GM12878 (cell line): Measurements from ENCODE around the gene ARHGAP26. TPM values are rescaled to one million over a fixed set of nuclear protein-coding genes. Genes with fewer than 3 reads are reported as not detected.

Experiments used
- ATAC-seq: fragments of 200-7000 bp; cut with Tn5 transposase; 3 replicates; pipeline ENCODE4 v1.9.1; 2020; ENCODE audit warnings: mild to moderate bottlenecking, moderate library complexity
- BruUV-seq: library from RNA; stranded (reverse); fragments of 400-500 nt; replicated peaks from 2 replicates; lab custom pipeline; 2021; lab: Mats Ljungman, UMichigan
- CTCF ChIA-PET: fragments of 300-600 bp; sonication (Branson Sonifier 250); formaldehyde crosslinking; extraction: SDS; loops from one replicate; lab custom pipeline; 2021; ENCODE audit warnings: inconsistent platforms; lab: Yijun Ruan, JAX
- POLR2A ChIA-PET: fragments of 350-600 bp; formaldehyde crosslinking; extraction: SDS; loops from one replicate; lab custom pipeline; 2021; ENCODE audit warnings: inconsistent platforms; lab: Charles Lee
- RAD21 ChIA-PET: fragments of 300-600 bp; sonication (Branson Sonifier 250); formaldehyde crosslinking; loops from one replicate; lab custom pipeline; 2023; ENCODE audit warnings: antibody characterized with exemption; ENCODE audit not compliant: unreplicated experiment; lab: Charles Lee
- SMC1A ChIA-PET: fragments of 300-600 bp; sonication (Branson Sonifier 250); formaldehyde crosslinking; loops from one replicate; lab custom pipeline; 2023; ENCODE audit not compliant: unreplicated experiment, uncharacterized antibody; lab: Charles Lee
- DNase-seq: peaks from one replicate; pipeline ENCODE4 v3.0.0-alpha.2; 2011; ENCODE audit warnings: low read depth, low spot score
- FAIRE-seq: peaks from 3 replicates; lab custom pipeline; 2011; peaks lifted over from hg19 to GRCh38; lab: Jason Lieb, UNC
- H2AFZ ChIP-seq: 2 replicates; pipeline ENCODE4 v1.6.0; 2011; ENCODE audit warnings: low read depth, low read length, control low read depth; ENCODE audit not compliant: control insufficient read depth
- H3K27ac ChIP-seq: 2 replicates; pipeline ENCODE4 v1.5.1; 2011; ENCODE audit warnings: control low read depth; ENCODE audit not compliant: control insufficient read depth, insufficient read depth
- H3K27me3 ChIP-seq, 2 experiments: replicated peaks in 1 of 2; 2 replicates each; pipeline versions ENCODE4 v1.6.0 to v1.6.1; 2011; ENCODE audit warnings: low read length in 1 of 2; ENCODE audit not compliant: control insufficient read depth in 2 of 2, insufficient read depth in 2 of 2
- H3K36me3 ChIP-seq, 2 experiments: 2 replicates each; pipeline ENCODE4 v1.5.1; 2011; ENCODE audit warnings: low read length in 1 of 2; ENCODE audit not compliant: control insufficient read depth in 2 of 2, insufficient read depth in 2 of 2
- H3K4me1 ChIP-seq: 2 replicates; pipeline ENCODE4 v1.6.1; 2011; ENCODE audit warnings: mild to moderate bottlenecking, low read length, moderate library complexity, mixed read lengths; ENCODE audit not compliant: control insufficient read depth, insufficient read depth
- H3K4me2 ChIP-seq: 2 replicates; pipeline ENCODE4 v1.6.0; 2011; ENCODE audit warnings: control low read depth; ENCODE audit not compliant: control insufficient read depth, insufficient read depth
- H3K4me3 ChIP-seq: fragments of 200-600 bp; sonication (generic); 2 replicates; pipeline ENCODE4 v1.5.1; 2016
- H3K79me2 ChIP-seq: 2 replicates; pipeline ENCODE4 v1.6.0; 2011; ENCODE audit warnings: low read length; ENCODE audit not compliant: control insufficient read depth, insufficient read depth
- H3K9ac ChIP-seq: 2 replicates; pipeline ENCODE4 v1.8.0; 2011; ENCODE audit warnings: low read length, control low read depth, mixed read lengths; ENCODE audit not compliant: control insufficient read depth, insufficient read depth
- H3K9me3 ChIP-seq: replicated peaks from 3 replicates; pipeline ENCODE4 v1.5.1; 2011; ENCODE audit warnings: mild to moderate bottlenecking, low read length; ENCODE audit not compliant: control insufficient read depth, insufficient read depth
- H4K20me1 ChIP-seq: 2 replicates; pipeline ENCODE4 v1.6.0; 2011; ENCODE audit not compliant: control insufficient read depth, insufficient read depth
- ASH2L ChIP-seq: fragments of 300-600, 200-600 bp; sonication (generic); IDR thresholded peaks from 2 replicates; pipeline ENCODE4 v1.6.1; 2017; ENCODE audit warnings: low read depth, mild to moderate bottlenecking, borderline replicate concordance
- EGR1 ChIP-seq, 2 experiments: IDR thresholded peaks; 1 replicate in 1 of 2; 2 replicates in 1 of 2; pipeline ENCODE4 v1.6.1; 2011 to 2012; ENCODE audit warnings: low read depth in 2 of 2, low read length in 2 of 2, borderline replicate concordance in 1 of 2, mild to moderate bottlenecking in 1 of 2, moderate library complexity in 1 of 2
- JUNB ChIP-seq: IDR thresholded peaks from 2 replicates; pipeline ENCODE4 v1.6.1; 2016; ENCODE audit warnings: antibody characterized with exemption, mild to moderate bottlenecking
- PAX8 ChIP-seq: fragments of 450-650 bp; IDR thresholded peaks from 2 replicates; pipeline ENCODE4 v1.6.1; 2017; ENCODE audit warnings: mild to moderate bottlenecking, moderate library complexity
- RUNX3 ChIP-seq: IDR thresholded peaks from 2 replicates; pipeline ENCODE4 v1.6.1; 2012; ENCODE audit warnings: low read length, inconsistent platforms
- TBL1XR1 ChIP-seq: IDR thresholded peaks from 2 replicates; pipeline ENCODE4 v1.6.1; 2012; ENCODE audit warnings: low read depth, low read length, improper control_type of control experiment
- WRNIP1 ChIP-seq: IDR thresholded peaks from 2 replicates; pipeline ENCODE4 v1.6.1; 2011; ENCODE audit warnings: low read depth, low read length, improper control_type of control experiment, borderline replicate concordance
- WGBS: methylation state at CpG from one replicate; pipeline ENCODE4 v1.1.6; 2016; ENCODE audit warnings: low lambda C conversion rate; ENCODE audit not compliant: insufficient replicate concordance, insufficient coverage; ENCODE audit errors: missing lambda C conversion rate; 5-methylcytosine and 5-hydroxymethylcytosine counted together
- in situ Hi-C: fragments of 300-500 bp; cut with MboI; formaldehyde crosslinking; loops from 9 replicates; pipeline ENCODE4 v1.14.3; 2018; ENCODE audit warnings: mixed read lengths
- intact Hi-C: fragments of 100-400 bp; cut with micrococcal nuclease; formaldehyde crosslinking; loops from one replicate; pipeline ENCODE4 v1.14.2; 2022; ENCODE audit not compliant: unreplicated experiment
- polyA plus RNA-seq, 11 experiments: library from polyadenylated mRNA; depleted of rRNA in 4 of 11; unstranded in 6 of 11; stranded (reverse) in 5 of 11; fragments of >200 nt; fragmentation: Nextera tagmentation in 4 of 11; fragmentation: Illumina TruSeq in 1 of 11; extraction: Ambion mirVana in 4 of 11; extraction: Trizol in 1 of 11; gene quantifications; 1 replicate in 1 of 11; 2 replicates in 10 of 11; pipeline versions ENCODE4 v1.2.1 to v1.2.3, GENCODE V29; 2011 to 2016; ENCODE audit warnings: inconsistent platforms in 2 of 11, missing spikeins in 2 of 11, low read depth in 1 of 11
- total RNA-seq, 4 experiments: library from RNA; depleted of rRNA in 3 of 4; stranded (reverse); fragments of >200 nt in 3 of 4; fragmentation: Illumina TruSeq in 1 of 4; extraction: Trizol in 1 of 4; gene quantifications; 2 replicates each; pipeline versions ENCODE4 v1.2.1 to v1.2.3, GENCODE V29; 2013 to 2021
- TF ChIP-seq, protein P1 (sequence below): fragments of 450-650 bp; formaldehyde crosslinking; IDR thresholded peaks from 2 replicates; pipeline ENCODE4 v1.4.0; 2022; ENCODE audit warnings: mild to moderate bottlenecking, moderate library complexity

Gene ARHGAP26
- total and polyA plus RNA-seq, 10 of the 15 experiments (the other 5 are each of a cell fraction or from before 2014, with no cell fraction given): 9.4 to 41.5 (median 19.3) TPM

DNA sequence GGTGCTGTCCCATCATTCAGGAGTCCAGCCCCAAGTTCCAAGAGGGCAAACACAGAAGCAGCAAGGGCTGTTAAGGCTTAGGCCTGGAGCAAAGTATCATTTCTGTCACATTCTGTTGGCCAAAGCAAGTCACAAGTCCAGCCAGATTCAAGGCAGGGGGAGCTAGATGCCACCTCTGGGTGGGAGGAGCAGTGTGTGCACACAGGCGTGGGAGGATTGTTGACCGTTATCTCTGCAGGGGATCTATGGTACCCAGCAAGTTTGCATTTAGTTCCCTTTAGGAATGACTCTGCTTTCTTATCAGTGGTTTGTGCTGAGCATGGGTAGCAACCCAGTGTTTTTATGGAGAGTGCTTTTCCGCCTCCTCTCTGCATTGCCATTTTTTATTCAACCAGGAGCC, 354.4 kb downstream of the ARHGAP26 start:
- Histone ChIP-seq H3K79me2 (no peaks in the 10 kb centered on the region; the same call in 1 of the 2 replicates), H4K20me1 (no peaks in the 10 kb centered on the region), H3K9ac (no peak overlapping the region), H3K4me1 (peaks cover 8% of the 10 kb centered on the region), H3K27ac (no peak overlapping the region; the same call in 1 of the 2 replicates), H3K9me3 (no peaks in the 10 kb centered on the region; the same call in 2 of the 3 replicates), H3K27me3 (no peaks in the 10 kb centered on the region), H2AFZ (no peak overlapping the region), H3K36me3 (peaks cover 0 to 7% of the 10 kb centered on the region in 2 experiments; a peak in 2 of 4 replicates), H3K4me3 (no peak overlapping the region), H3K4me2 (no peak overlapping the region)
- POLR2A ChIA-PET: interaction anchor here (0.6 to 3.7 kb wide), 2 partner anchors 11 to 69 kb away, joined by 5 to 17 read pairs; no protein-coding TSS in a partner anchor
- ATAC-seq: peak; percentile 68
- TF ChIP-seq RUNX3 (no peak), EGR1 (IDR thresholded peaks at IDR 0.05; ENCODE audit: borderline replicate concordance in 1 of 2, low read depth in 2 of 2, low read length in 2 of 2) (0 out of 3 replicates have a peak, but pooled peaks of 1 of the 2 experiments have one; percentile 20)
- intact Hi-C loops: no loop called here
- SMC1A ChIA-PET: interaction anchor here (0.7 to 17.0 kb wide), 8 partner anchors 7 to 89 kb away, joined by 3 to 271 read pairs (median 10); no protein-coding TSS in a partner anchor
- in situ Hi-C loops: no loop called here
- 71% methylated on average over 3 of the region's 3 CpGs for WGBS
- BruUV-seq: no TSS peak
- peak; percentile 77 for DNase-seq
- no peak for FAIRE-seq
- RAD21 ChIA-PET: interaction anchor here (0.7 kb wide), 1 partner anchor 101 kb away, joined by 4 read pairs; no protein-coding TSS in a partner anchor
- CTCF ChIA-PET: interaction anchor here (0.6 to 4.1 kb wide), 5 partner anchors 9 to 105 kb away, joined by 3 to 17 read pairs (median 7); no protein-coding TSS in a partner anchor

DNA sequence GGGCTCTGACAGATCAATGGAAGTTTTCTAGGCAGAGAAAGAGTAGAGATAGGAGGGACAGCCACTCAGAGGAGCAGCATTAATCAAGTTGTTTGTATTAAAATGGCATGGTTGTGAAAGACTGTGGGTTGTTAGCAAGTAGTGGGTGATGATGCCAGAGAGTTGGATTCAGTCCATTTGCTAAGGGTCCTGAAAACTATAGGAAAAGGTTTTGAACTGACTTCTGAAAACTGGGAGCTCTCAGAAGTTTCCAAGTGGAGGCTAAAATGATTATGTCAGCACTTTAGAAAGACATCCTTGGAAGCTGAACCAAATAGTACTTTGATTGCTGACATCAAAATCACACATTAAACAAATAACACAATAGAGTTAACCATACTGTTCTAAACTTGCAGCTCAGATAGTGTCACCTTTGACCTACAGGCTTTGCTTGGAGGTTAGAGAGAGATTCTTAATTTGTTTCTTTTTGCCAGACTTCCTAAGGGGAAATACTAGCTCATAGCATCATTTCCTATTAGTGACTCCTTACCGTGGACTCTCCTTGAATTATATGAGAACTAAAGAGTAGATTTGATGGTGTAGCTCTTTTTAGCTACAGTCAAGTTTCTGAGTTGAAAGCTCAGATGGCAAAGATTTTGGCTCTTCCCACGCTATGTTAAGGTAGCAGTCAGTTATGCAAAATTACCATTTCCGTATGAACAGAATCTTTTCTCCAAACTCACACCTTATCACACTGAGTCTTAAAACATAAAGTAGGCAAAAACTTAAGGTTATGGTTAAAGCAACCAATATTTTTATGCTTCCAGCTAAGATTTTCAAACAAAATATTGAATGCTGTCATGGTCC, 356.2 kb downstream of the ARHGAP26 start:
- Histone ChIP-seq H3K4me3 (no peak overlapping the region), H2AFZ (no peak overlapping the region), H3K4me2 (no peak overlapping the region), H3K9me3 (no peaks in the 10 kb centered on the region), H3K9ac (no peak overlapping the region), H4K20me1 (no peaks in the 10 kb centered on the region), H3K36me3 (peaks cover 0 to 4% of the 10 kb centered on the region in 2 experiments; a peak in 3 of 4 replicates), H3K27me3 (no peaks in the 10 kb centered on the region), H3K4me1 (peaks cover 7% of the 10 kb centered on the region), H3K79me2 (no peaks in the 10 kb centered on the region; the same call in 1 of the 2 replicates), H3K27ac (peak overlapping the region; percentile 29)
- ATAC-seq: no peak
- in situ Hi-C loops (no loop called here), intact Hi-C loops (no loop called here)
- ChIA-PET SMC1A (interaction anchor here (0.8 to 17.0 kb wide), 28 partner anchors 9 to 228 kb away, joined by 3 to 271 read pairs (median 4); no protein-coding TSS in a partner anchor), CTCF (interaction anchor here (0.8 to 4.1 kb wide), 8 partner anchors 9 to 113 kb away, joined by 3 to 21 read pairs (median 8); no protein-coding TSS in a partner anchor), POLR2A (interaction anchor here (0.6 to 3.7 kb wide), 10 partner anchors 8 to 108 kb away, joined by 3 to 17 read pairs (median 4); no protein-coding TSS in a partner anchor), RAD21 (interaction anchor here (0.6 to 3.2 kb wide), 21 partner anchors 8 to 274 kb away, joined by 3 to 16 read pairs (median 3); no protein-coding TSS in a partner anchor)
- WGBS: 97% methylated on average over 3 of the region's 3 CpGs
- peak; percentile 60 for DNase-seq
- no peak for FAIRE-seq
- no TSS peak for BruUV-seq
- TF ChIP-seq TBL1XR1: no peak
- TF ChIP-seq WRNIP1: no peak
- TF ChIP-seq JUNB: no peak
- TF ChIP-seq PAX8: no peak
- no peak for TF ChIP-seq ASH2L
- TF ChIP-seq, protein P1, sequence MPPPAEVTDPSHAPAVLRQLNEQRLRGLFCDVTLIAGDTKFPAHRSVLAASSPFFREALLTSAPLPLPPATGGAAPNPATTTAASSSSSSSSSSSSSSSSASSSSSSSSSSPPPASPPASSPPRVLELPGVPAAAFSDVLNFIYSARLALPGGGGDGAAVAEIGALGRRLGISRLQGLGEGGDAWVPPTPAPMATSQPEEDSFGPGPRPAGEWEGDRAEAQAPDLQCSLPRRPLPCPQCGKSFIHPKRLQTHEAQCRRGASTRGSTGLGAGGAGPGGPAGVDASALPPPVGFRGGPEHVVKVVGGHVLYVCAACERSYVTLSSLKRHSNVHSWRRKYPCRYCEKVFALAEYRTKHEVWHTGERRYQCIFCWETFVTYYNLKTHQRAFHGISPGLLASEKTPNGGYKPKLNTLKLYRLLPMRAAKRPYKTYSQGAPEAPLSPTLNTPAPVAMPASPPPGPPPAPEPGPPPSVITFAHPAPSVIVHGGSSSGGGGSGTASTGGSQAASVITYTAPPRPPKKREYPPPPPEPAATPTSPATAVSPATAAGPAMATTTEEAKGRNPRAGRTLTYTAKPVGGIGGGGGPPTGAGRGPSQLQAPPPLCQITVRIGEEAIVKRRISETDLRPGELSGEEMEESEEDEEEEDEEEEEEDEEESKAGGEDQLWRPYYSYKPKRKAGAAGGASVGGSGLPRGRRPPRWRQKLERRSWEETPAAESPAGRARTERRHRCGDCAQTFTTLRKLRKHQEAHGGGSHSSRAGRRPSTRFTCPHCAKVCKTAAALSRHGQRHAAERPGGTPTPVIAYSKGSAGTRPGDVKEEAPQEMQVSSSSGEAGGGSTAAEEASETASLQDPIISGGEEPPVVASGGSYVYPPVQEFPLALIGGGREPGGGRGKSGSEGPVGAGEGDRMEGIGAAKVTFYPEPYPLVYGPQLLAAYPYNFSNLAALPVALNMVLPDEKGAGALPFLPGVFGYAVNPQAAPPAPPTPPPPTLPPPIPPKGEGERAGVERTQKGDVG (CRISPR knock-in tag): no peak
